OCI-LY3 (cell line): ENCODE data around the gene SMAD5.

Experiments used
- H2AFZ ChIP-seq: fragments of 200-600, 300-600 bp; shearing (Covaris generic); 2 replicates; pipeline ENCODE4 v1.6.0; 2014; ENCODE audit warnings: antibody characterized with exemption, low read depth, low read length
- H3K27ac ChIP-seq: fragments of 200-600, 300-600 bp; sonication (generic); 2 replicates; pipeline ENCODE4 v1.5.1; 2014; ENCODE audit warnings: mild to moderate bottlenecking, low read length, moderate library complexity, mixed read lengths
- H3K27me3 ChIP-seq: fragments of 200-600, 300-600 bp; sonication (generic); 2 replicates; pipeline ENCODE4 v1.6.1; 2014; ENCODE audit warnings: low read depth, low read length, mixed read lengths
- H3K36me3 ChIP-seq: fragments of 200-600, 300-600 bp; sonication (generic); replicated peaks from 2 replicates; pipeline ENCODE3; 2014; ENCODE audit warnings: low read depth, low read length, mixed read lengths
- H3K4me1 ChIP-seq: fragments of 300-600, 200-600 bp; sonication (generic); 2 replicates; pipeline ENCODE4 v1.6.1; 2014; ENCODE audit warnings: low read length, mixed read lengths
- H3K4me2 ChIP-seq: fragments of 200-600, 300-600 bp; sonication (generic); 2 replicates; pipeline ENCODE4 v1.6.1; 2014; ENCODE audit warnings: low read length, mixed read lengths
- H3K4me3 ChIP-seq: fragments of 300-600, 200-600 bp; sonication (generic); 2 replicates; pipeline ENCODE4 v1.5.1; 2014; ENCODE audit warnings: antibody characterized with exemption, mild to moderate bottlenecking, low read length, moderate library complexity
- H3K79me2 ChIP-seq: fragments of 300-600, 200-600 bp; shearing (Covaris generic); 2 replicates; pipeline ENCODE4 v1.6.1; 2014; ENCODE audit warnings: mild to moderate bottlenecking, low read length, mixed read lengths
- H3K9ac ChIP-seq: fragments of 300-600, 200-600 bp; shearing (Covaris generic); 2 replicates; pipeline ENCODE4 v1.6.0; 2014; ENCODE audit warnings: mild to moderate bottlenecking, low read length, moderate library complexity
- H3K9me3 ChIP-seq: fragments of 200-600, 300-600 bp; shearing (Covaris generic); 2 replicates; pipeline ENCODE4 v1.6.1; 2014; ENCODE audit warnings: low read length, mixed read lengths; ENCODE audit not compliant: insufficient read depth
- H4K20me1 ChIP-seq: fragments of 200-600, 300-600 bp; sonication (generic); 2 replicates; pipeline ENCODE4 v1.6.1; 2016; ENCODE audit warnings: low read length, mixed read lengths; ENCODE audit not compliant: insufficient read depth
- EZH2phosphoT487 ChIP-seq: fragments of 200-600 bp; shearing (Covaris generic); IDR thresholded peaks from 2 replicates; pipeline ENCODE4 v1.6.1; 2018; ENCODE audit warnings: antibody characterized with exemption, mixed run types, low read depth
- TF ChIP-seq, protein P1 (sequence below): fragments of 200-600, 300-600 bp; sonication (generic); IDR thresholded peaks from 2 replicates; pipeline ENCODE4 v1.5.1; 2014; ENCODE audit warnings: antibody characterized with exemption, low read length, low read depth

Gene SMAD5

DNA sequence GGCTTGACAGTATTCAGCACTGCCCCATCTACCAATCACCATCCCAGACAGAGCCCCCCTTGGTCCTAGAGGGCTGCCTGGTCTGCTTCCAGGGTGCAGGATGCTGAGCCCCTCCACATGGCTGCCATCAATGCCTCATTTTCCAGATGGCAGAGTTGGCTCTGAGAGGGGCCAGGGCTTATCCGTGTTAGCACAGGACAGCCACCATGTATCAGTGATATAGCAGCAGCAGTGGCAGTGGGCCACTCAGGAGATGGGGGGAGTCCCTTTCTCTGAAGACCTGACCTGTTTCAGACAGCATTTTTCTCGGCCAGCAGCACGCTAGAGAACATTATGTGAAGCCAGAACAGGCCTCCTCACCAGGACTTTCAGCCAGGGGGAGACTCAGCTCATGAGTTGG is 61.9 kb downstream of the SMAD5 start:
- no peaks in the 10 kb centered on the region for H3K27me3 ChIP-seq
- H3K4me1 ChIP-seq = no peaks in the 10 kb centered on the region
- no peak overlapping the region for H2AFZ ChIP-seq
- H3K9ac ChIP-seq = no peak overlapping the region
- H3K27ac ChIP-seq = no peak overlapping the region
- H3K79me2 ChIP-seq = no peaks in the 10 kb centered on the region
- no peaks in the 10 kb centered on the region for H4K20me1 ChIP-seq
- H3K9me3 ChIP-seq = no peaks in the 10 kb centered on the region
- no peak overlapping the region for H3K4me3 ChIP-seq
- no peaks in the 10 kb centered on the region for H3K36me3 ChIP-seq
- H3K4me2 ChIP-seq = no peak overlapping the region
- no peak for TF ChIP-seq EZH2phosphoT487
- TF ChIP-seq, protein P1, sequence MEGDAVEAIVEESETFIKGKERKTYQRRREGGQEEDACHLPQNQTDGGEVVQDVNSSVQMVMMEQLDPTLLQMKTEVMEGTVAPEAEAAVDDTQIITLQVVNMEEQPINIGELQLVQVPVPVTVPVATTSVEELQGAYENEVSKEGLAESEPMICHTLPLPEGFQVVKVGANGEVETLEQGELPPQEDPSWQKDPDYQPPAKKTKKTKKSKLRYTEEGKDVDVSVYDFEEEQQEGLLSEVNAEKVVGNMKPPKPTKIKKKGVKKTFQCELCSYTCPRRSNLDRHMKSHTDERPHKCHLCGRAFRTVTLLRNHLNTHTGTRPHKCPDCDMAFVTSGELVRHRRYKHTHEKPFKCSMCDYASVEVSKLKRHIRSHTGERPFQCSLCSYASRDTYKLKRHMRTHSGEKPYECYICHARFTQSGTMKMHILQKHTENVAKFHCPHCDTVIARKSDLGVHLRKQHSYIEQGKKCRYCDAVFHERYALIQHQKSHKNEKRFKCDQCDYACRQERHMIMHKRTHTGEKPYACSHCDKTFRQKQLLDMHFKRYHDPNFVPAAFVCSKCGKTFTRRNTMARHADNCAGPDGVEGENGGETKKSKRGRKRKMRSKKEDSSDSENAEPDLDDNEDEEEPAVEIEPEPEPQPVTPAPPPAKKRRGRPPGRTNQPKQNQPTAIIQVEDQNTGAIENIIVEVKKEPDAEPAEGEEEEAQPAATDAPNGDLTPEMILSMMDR = no peak

GRCh38 chr5:136195971-136196820 is 63.6 kb downstream of the SMAD5 start:
- no peak overlapping the region for H3K27ac ChIP-seq
- H3K27me3 ChIP-seq = no peaks in the 10 kb centered on the region
- TF ChIP-seq EZH2phosphoT487 = no peak
- TF ChIP-seq, protein P1 = no peak
- no peak overlapping the region for H3K9ac ChIP-seq
- no peaks in the 10 kb centered on the region for H3K36me3 ChIP-seq
- no peak overlapping the region for H3K4me3 ChIP-seq
- H2AFZ ChIP-seq = no peak overlapping the region
- H3K9me3 ChIP-seq = no peaks in the 10 kb centered on the region
- H3K79me2 ChIP-seq = no peaks in the 10 kb centered on the region
- H3K4me1 ChIP-seq = no peaks in the 10 kb centered on the region
- no peak overlapping the region for H3K4me2 ChIP-seq
- no peaks in the 10 kb centered on the region for H4K20me1 ChIP-seq

DNA sequence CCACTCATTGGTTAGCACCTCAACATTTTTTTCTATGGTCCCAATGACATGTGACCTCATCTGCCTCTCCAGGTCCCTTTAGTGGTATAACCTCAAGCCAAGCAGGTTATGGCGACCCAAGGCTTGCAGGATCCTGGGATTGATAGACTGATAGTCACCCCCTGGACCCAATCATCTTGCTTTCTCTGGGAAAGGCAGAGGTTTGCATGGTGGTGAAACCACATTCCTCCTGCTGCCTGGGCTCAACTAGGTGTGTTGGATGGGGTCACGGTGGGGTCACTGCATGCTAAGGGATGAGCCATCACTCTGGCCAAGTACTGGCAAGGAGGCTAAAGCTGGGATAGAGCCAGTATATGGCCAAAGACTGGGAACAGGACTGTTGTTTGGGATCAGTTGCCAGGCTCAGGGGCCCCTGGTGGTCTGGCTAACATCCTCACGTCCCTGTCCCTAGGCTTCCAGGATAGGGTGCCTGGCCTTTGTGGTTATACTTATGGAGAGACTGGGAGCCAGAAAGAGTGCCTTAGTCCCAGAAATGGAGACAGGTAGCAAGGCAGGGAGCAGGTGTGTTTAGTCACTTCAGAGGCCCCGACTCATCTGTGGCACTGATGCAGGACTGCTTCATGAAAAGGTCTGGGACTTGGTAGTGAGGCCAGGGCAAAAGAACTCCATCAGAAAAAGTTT is 65.0 kb downstream of the SMAD5 start:
- Histone ChIP-seq H3K79me2 (no peaks in the 10 kb centered on the region), H3K27me3 (no peaks in the 10 kb centered on the region), H3K9ac (no peak overlapping the region), H3K27ac (no peak overlapping the region), H3K9me3 (no peaks in the 10 kb centered on the region), H2AFZ (no peak overlapping the region), H3K4me1 (no peaks in the 10 kb centered on the region), H4K20me1 (no peaks in the 10 kb centered on the region), H3K36me3 (no peaks in the 10 kb centered on the region), H3K4me3 (no peak overlapping the region), H3K4me2 (no peak overlapping the region)
- TF ChIP-seq, protein P1 = no peak
- no peak for TF ChIP-seq EZH2phosphoT487

- no peaks in the 10 kb centered on the region for H3K27me3 ChIP-seq
- H3K4me3 ChIP-seq = no peak overlapping the region
- H4K20me1 ChIP-seq = no peaks in the 10 kb centered on the region
- TF ChIP-seq EZH2phosphoT487 = no peak
- TF ChIP-seq, protein P1 = no peak
- H3K4me2 ChIP-seq = no peak overlapping the region
- H2AFZ ChIP-seq = no peak overlapping the region
- no peaks in the 10 kb centered on the region for H3K79me2 ChIP-seq
- H3K4me1 ChIP-seq = no peaks in the 10 kb centered on the region
- no peak overlapping the region for H3K9ac ChIP-seq
- no peak overlapping the region for H3K27ac ChIP-seq
- no peaks in the 10 kb centered on the region for H3K36me3 ChIP-seq
- H3K9me3 ChIP-seq = no peaks in the 10 kb centered on the region
These were observed 65.8 kb downstream of the SMAD5 start for GRCh38 chr5:136198453-136198852.
